ENCODE results near the gene PAX2.

PAX2 gene

GRCh38 chr10:100869399-100869798, 124.0 kb downstream of the PAX2 start:
- in situ Hi-C loops (cut with MboI; ENCODE audit: low sequenced_read_pairs, unreplicated experiment): no loop called here
- TF ChIP-seq CTCF (IDR thresholded peaks at IDR 0.05; ENCODE audit: borderline replicate concordance, control extremely low read depth, extremely low read depth, insufficient read depth, missing control alignments): no peak
- DNase-seq (ENCODE audit: low spot score): no peak

GRCh38 chr10:100872034-100872791, 126.8 kb downstream of the PAX2 start:
- in situ Hi-C loops (cut with MboI; ENCODE audit: low sequenced_read_pairs, unreplicated experiment): no loop called here
- DNase-seq (ENCODE audit: low spot score): peak; percentile 87
- TF ChIP-seq CTCF (IDR thresholded peaks at IDR 0.05; ENCODE audit: borderline replicate concordance, control extremely low read depth, extremely low read depth, insufficient read depth, missing control alignments): peak; percentile 36

- in situ Hi-C loops (cut with MboI; ENCODE audit: low sequenced_read_pairs, unreplicated experiment): no loop called here
- no peak for TF ChIP-seq CTCF (IDR thresholded peaks at IDR 0.05; ENCODE audit: borderline replicate concordance, control extremely low read depth, extremely low read depth, insufficient read depth, missing control alignments)
- peak; percentile 16 for DNase-seq (ENCODE audit: low spot score)
Observed at GRCh38 chr10:100873146-100873826, 127.9 kb downstream of the PAX2 start.

GRCh38 chr10:100873827-100874326, 128.5 kb downstream of the PAX2 start:
- in situ Hi-C loops (cut with MboI; ENCODE audit: low sequenced_read_pairs, unreplicated experiment): no loop called here
- TF ChIP-seq CTCF (IDR thresholded peaks at IDR 0.05; ENCODE audit: borderline replicate concordance, control extremely low read depth, extremely low read depth, insufficient read depth, missing control alignments): no peak
- DNase-seq (ENCODE audit: low spot score): no peak

GRCh38 chr10:100874702-100875483, 129.5 kb downstream of the PAX2 start:
- in situ Hi-C loops (cut with MboI; ENCODE audit: low sequenced_read_pairs, unreplicated experiment): no loop called here
- TF ChIP-seq CTCF (IDR thresholded peaks at IDR 0.05; ENCODE audit: borderline replicate concordance, control extremely low read depth, extremely low read depth, insufficient read depth, missing control alignments): no peak
- DNase-seq (ENCODE audit: low spot score): no peak

- no peak for TF ChIP-seq CTCF (IDR thresholded peaks at IDR 0.05; ENCODE audit: borderline replicate concordance, control extremely low read depth, extremely low read depth, insufficient read depth, missing control alignments)
- in situ Hi-C loops (cut with MboI; ENCODE audit: low sequenced_read_pairs, unreplicated experiment): no loop called here
- peak; percentile 10 for DNase-seq (ENCODE audit: low spot score)
Observed at GRCh38 chr10:100875484-100876166, 130.2 kb downstream of the PAX2 start.
